GM21367 (cell line): ENCODE measurements around the gene ZBTB8A.
"Not testable (repeated sequence)": the region's sequence is repeated elsewhere in the genome, so short reads cannot be mapped to it uniquely, and the experiment has no call there.

ENCODE experiments used
- ATAC-seq: cut with Tn5 transposase; IDR thresholded peaks from one replicate; pipeline ENCODE4 v1.9.1; 2021; ENCODE audit not compliant: unreplicated experiment

The ZBTB8A gene

GRCh38 chr1:32538887-32539583 is at the start of gene ZBTB8A:
Gene ZBTB8A, plus strand, starts transcription at chr1:32539427. Its CDS starts 53,505 bp downstream, at chr1:32592932.
- ATAC-seq, result no peak

- ATAC-seq, result no peak
Observed at GRCh38 chr1:32489774-32490454, 49.3 kb upstream of the ZBTB8A start.

GRCh38 chr1:32491386-32491785 is 47.8 kb upstream of the ZBTB8A start:
- no peak for ATAC-seq

- ATAC-seq, result no peak
Observed at GRCh38 chr1:32494196-32494595, 45.0 kb upstream of the ZBTB8A start.

GRCh38 chr1:32494711-32495337 is 44.4 kb upstream of the ZBTB8A start:
- no peak for ATAC-seq

- ATAC-seq, result no peak
Observed at GRCh38 chr1:32496127-32496526, 43.1 kb upstream of the ZBTB8A start.

GRCh38 chr1:32498751-32499150 is 40.5 kb upstream of the ZBTB8A start:
- no peak for ATAC-seq

GRCh38 chr1:32500387-32501209 is 38.6 kb upstream of the ZBTB8A start:
- no peak for ATAC-seq

GRCh38 chr1:32501865-32502264 is 37.4 kb upstream of the ZBTB8A start:
- no peak for ATAC-seq

- ATAC-seq, result no peak
Observed at GRCh38 chr1:32503153-32503552, 36.1 kb upstream of the ZBTB8A start.

- no peak for ATAC-seq
Observed at GRCh38 chr1:32507021-32507420, 32.2 kb upstream of the ZBTB8A start.

GRCh38 chr1:32508761-32509160 is 30.5 kb upstream of the ZBTB8A start:
- no peak for ATAC-seq

- no peak for ATAC-seq
Observed at GRCh38 chr1:32509939-32510338, 29.3 kb upstream of the ZBTB8A start.

GRCh38 chr1:32516402-32516801 is 22.8 kb upstream of the ZBTB8A start:
- ATAC-seq, result no peak

- no peak for ATAC-seq
Observed at GRCh38 chr1:32518976-32519375, 20.3 kb upstream of the ZBTB8A start.

- ATAC-seq, result no peak
Observed at GRCh38 chr1:32521165-32521564, 18.1 kb upstream of the ZBTB8A start.

- no peak for ATAC-seq
Observed at GRCh38 chr1:32525053-32525452, 14.2 kb upstream of the ZBTB8A start.

- no peak for ATAC-seq
Observed at GRCh38 chr1:32525661-32526444, 13.4 kb upstream of the ZBTB8A start.

- not testable (repeated sequence) for ATAC-seq
Observed at GRCh38 chr1:32528550-32528949, 10.7 kb upstream of the ZBTB8A start.

- ATAC-seq, result no peak
Observed at GRCh38 chr1:32533792-32534327, 5.4 kb upstream of the ZBTB8A start.
